ENCODE measurements around the gene PRORP. TPM values are rescaled to one million over a fixed set of nuclear protein-coding genes. Genes with fewer than 3 reads are reported as not detected.

Gene PRORP
- total RNA-seq, 1 donor from 2014 or later, result 11.0 TPM

GRCh38 chr14:35113308-35113950, 8.9 kb upstream of the PRORP start:
- Histone ChIP-seq H3K4me1 (peaks cover 5% of the 10 kb centered on the region), H3K4me3 (no peak overlapping the region), H3K27me3 (no peaks in the 10 kb centered on the region), H3K27ac (no peak overlapping the region), H3K9me3 (no peaks in the 10 kb centered on the region), H3K36me3 (peaks cover 0 to 40% of the 10 kb centered on the region in 2 donors)
- no peak for DNase-seq (ENCODE audit: extremely low spot score in 2 of 2)
- TF ChIP-seq CTCF (IDR thresholded peaks at IDR 0.05) (no peak), POLR2AphosphoS5 (IDR thresholded peaks at IDR 0.05; ENCODE audit: insufficient read depth in 1 of 2, low read depth in 1 of 2) (no peak), POLR2A (IDR thresholded peaks at IDR 0.05) (no peak)
- intact Hi-C loops (cut with DNase I), result no loop called here

- H3K27ac ChIP-seq, result no peak overlapping the region
- intact Hi-C loops (cut with DNase I), result no loop called here
- no peaks in the 10 kb centered on the region for H3K27me3 ChIP-seq
- H3K9me3 ChIP-seq, result no peaks in the 10 kb centered on the region
- no peak overlapping the region for H3K4me3 ChIP-seq
- DNase-seq (ENCODE audit: extremely low spot score in 2 of 2), result no peak
- TF ChIP-seq POLR2A (IDR thresholded peaks at IDR 0.05) (no peak), POLR2AphosphoS5 (IDR thresholded peaks at IDR 0.05; ENCODE audit: insufficient read depth in 1 of 2, low read depth in 1 of 2) (no peak), CTCF (IDR thresholded peaks at IDR 0.05) (no peak)
- peaks cover 11% of the 10 kb centered on the region for H3K4me1 ChIP-seq
- peaks cover 0 to 34% of the 10 kb centered on the region in 2 donors for H3K36me3 ChIP-seq
These were observed 8.3 kb upstream of the PRORP start for GRCh38 chr14:35114036-35114435.

- H3K4me3 ChIP-seq, result no peak overlapping the region
These were observed 6.1 kb upstream of the PRORP start for GRCh38 chr14:35116242-35116641.

GRCh38 chr14:35117112-35117511, 5.2 kb upstream of the PRORP start:
- TF ChIP-seq POLR2AphosphoS5 (IDR thresholded peaks at IDR 0.05; ENCODE audit: insufficient read depth in 1 of 2, low read depth in 1 of 2) (no peak), CTCF (IDR thresholded peaks at IDR 0.05) (no peak), POLR2A (IDR thresholded peaks at IDR 0.05) (no peak)
- no peaks in the 10 kb centered on the region for H3K9me3 ChIP-seq
- H3K4me1 ChIP-seq, result peaks cover 31% of the 10 kb centered on the region
- DNase-seq (ENCODE audit: extremely low spot score in 2 of 2), result no peak
- H3K36me3 ChIP-seq, result peaks cover 0 to 11% of the 10 kb centered on the region in 2 donors
- no peaks in the 10 kb centered on the region for H3K27me3 ChIP-seq
- no peak overlapping the region for H3K4me3 ChIP-seq
- H3K27ac ChIP-seq, result no peak overlapping the region
- intact Hi-C loops (cut with DNase I), result no loop called here

More at GRCh38 chr14:35116242-35116641, 6.1 kb upstream of the PRORP start:
- Histone ChIP-seq H3K27me3 (no peaks in the 10 kb centered on the region), H3K4me1 (peaks cover 31% of the 10 kb centered on the region), H3K36me3 (peaks cover 0 to 20% of the 10 kb centered on the region in 2 donors), H3K9me3 (no peaks in the 10 kb centered on the region), H3K27ac (no peak overlapping the region)
- DNase-seq (ENCODE audit: extremely low spot score in 2 of 2), result no peak
- TF ChIP-seq POLR2AphosphoS5 (IDR thresholded peaks at IDR 0.05; ENCODE audit: insufficient read depth in 1 of 2, low read depth in 1 of 2), result no peak
- TF ChIP-seq POLR2A (IDR thresholded peaks at IDR 0.05), result no peak
- no peak for TF ChIP-seq CTCF (IDR thresholded peaks at IDR 0.05)
- intact Hi-C loops (cut with DNase I), result no loop called here
